GM10847 (cell line): ENCODE measurements around the gene GLYATL3.

ENCODE experiments used
- POLR2A ChIP-seq: IDR thresholded peaks from 2 replicates; pipeline ENCODE4 v1.6.1; 2011; ENCODE audit not compliant: insufficient read length; ENCODE audit errors: extremely low read depth

Gene GLYATL3

GRCh38 chr6:49506569-49507111 is 6.9 kb downstream of the GLYATL3 start:
- TF ChIP-seq POLR2A = no peak

GRCh38 chr6:49509342-49509741 is 9.6 kb downstream of the GLYATL3 start:
- no peak for TF ChIP-seq POLR2A

- no peak for TF ChIP-seq POLR2A
These were observed 13.6 kb downstream of the GLYATL3 start for GRCh38 chr6:49513153-49513989.

GRCh38 chr6:49514571-49515484 is 15.1 kb downstream of the GLYATL3 start:
- no peak for TF ChIP-seq POLR2A

- no peak for TF ChIP-seq POLR2A
These were observed 15.9 kb downstream of the GLYATL3 start for GRCh38 chr6:49515485-49516146.

- no peak for TF ChIP-seq POLR2A
These were observed 16.4 kb downstream of the GLYATL3 start for GRCh38 chr6:49516147-49516505.

- TF ChIP-seq POLR2A = no peak
These were observed 18.2 kb downstream of the GLYATL3 start for GRCh38 chr6:49517919-49518318.

GRCh38 chr6:49519660-49520059 is 19.9 kb downstream of the GLYATL3 start:
- no peak for TF ChIP-seq POLR2A

GRCh38 chr6:49522710-49523593 is 23.2 kb downstream of the GLYATL3 start:
- no peak for TF ChIP-seq POLR2A

GRCh38 chr6:49523901-49524300 is 24.2 kb downstream of the GLYATL3 start:
- no peak for TF ChIP-seq POLR2A

- no peak for TF ChIP-seq POLR2A
These were observed 24.8 kb downstream of the GLYATL3 start for GRCh38 chr6:49524541-49524940.

GRCh38 chr6:49526598-49526997 is 26.9 kb downstream of the GLYATL3 start:
- TF ChIP-seq POLR2A = no peak

GRCh38 chr6:49527320-49527719 is 27.6 kb downstream of the GLYATL3 start:
- TF ChIP-seq POLR2A = no peak

- TF ChIP-seq POLR2A = no peak
These were observed 28.8 kb downstream of the GLYATL3 start for GRCh38 chr6:49528571-49528970.
